K562 (cell line): Measurements from ENCODE around the gene TIGAR.

Source experiments
- CBX3 ChIP-seq, 2 experiments: IDR thresholded peaks; 1 replicate in 1 of 2; 2 replicates in 1 of 2; pipeline ENCODE4 v1.6.1; 2012; ENCODE audit warnings: inconsistent platforms in 2 of 2, low read length in 2 of 2, borderline replicate concordance in 1 of 2, control low read depth in 1 of 2
- CREB1 ChIP-seq, 2 experiments: sonication (generic) in 1 of 2; formaldehyde crosslinking in 1 of 2; IDR thresholded peaks; 2 replicates each; pipeline versions ENCODE4 v1.6.1 to v1.8.0; 2012 to 2022; ENCODE audit warnings: inconsistent platforms in 1 of 2, mild to moderate bottlenecking in 1 of 2, missing genetic modification reagents in 1 of 2, moderate library complexity in 1 of 2
- FOXM1 ChIP-seq, 2 experiments: fragments of 450-650 bp in 1 of 2; sonication (generic) in 1 of 2; formaldehyde crosslinking in 1 of 2; IDR thresholded peaks; 2 replicates each; pipeline versions ENCODE4 v1.6.1 to v1.9.0; 2017 to 2022; ENCODE audit warnings: low read depth in 2 of 2, mild to moderate bottlenecking in 2 of 2, missing genetic modification reagents in 1 of 2, moderate library complexity in 1 of 2
- NR4A1 ChIP-seq, 2 experiments: fragments of 250-450 bp in 1 of 2; fragments of 450-650 bp in 1 of 2; sonication (Bioruptor Pico) in 1 of 2; IDR thresholded peaks; 2 replicates each; pipeline versions ENCODE4 v1.4.0 to v1.6.1; 2016 to 2020; ENCODE audit warnings: mild to moderate bottlenecking in 2 of 2, missing compliant biosample characterization in 1 of 2, missing genetic modification characterization in 1 of 2, moderate library complexity in 1 of 2
- PCBP1 ChIP-seq: fragments of 200-400 bp; formaldehyde crosslinking; IDR thresholded peaks from 2 replicates; pipeline ENCODE4 v1.6.1; 2018; ENCODE audit warnings: mild to moderate bottlenecking, low read depth, low read length; ENCODE audit not compliant: poor library complexity, severe bottlenecking
- PHF8 ChIP-seq: fragments of 200-600 bp; sonication (generic); IDR thresholded peaks from 2 replicates; pipeline ENCODE4 v1.6.1; 2012; ENCODE audit warnings: mixed run types, mild to moderate bottlenecking, inconsistent platforms, low read length, moderate library complexity, borderline replicate concordance
- ZEB2 ChIP-seq: fragments of 450-650 bp; IDR thresholded peaks from 2 replicates; pipeline ENCODE4 v1.6.1; 2016
- ZNF76 ChIP-seq: fragments of 250-450 bp; sonication (Bioruptor Pico); IDR thresholded peaks from 2 replicates; pipeline ENCODE4 v1.4.0; 2020; ENCODE audit warnings: mild to moderate bottlenecking, moderate library complexity, borderline replicate concordance

GRCh38 chr12:4369548-4369947, 48.5 kb downstream of the TIGAR start:
- no peak for TF ChIP-seq PHF8
- TF ChIP-seq ZNF76 (CRISPR knock-in tag): no peak
- no peak for TF ChIP-seq ZEB2
- TF ChIP-seq FOXM1 (IDR thresholded peaks at IDR 0.05; ENCODE audit: low read depth): no peak
- no peak for TF ChIP-seq FOXM1 (CRISPR knock-in tag; IDR thresholded peaks at IDR 0.05; ENCODE audit: low read depth)
- TF ChIP-seq CBX3 (IDR thresholded peaks at IDR 0.05; ENCODE audit: borderline replicate concordance in 1 of 2, low read length in 2 of 2): no peak
- no peak for TF ChIP-seq NR4A1 (CRISPR knock-in tag; IDR thresholded peaks at IDR 0.05)
- no peak for TF ChIP-seq NR4A1 (tag; IDR thresholded peaks at IDR 0.05)
- TF ChIP-seq CREB1 (IDR thresholded peaks at IDR 0.05): no peak
- TF ChIP-seq CREB1 (CRISPR knock-in tag; IDR thresholded peaks at IDR 0.05): no peak
- TF ChIP-seq PCBP1: no peak
